Liver (tissue), 9 donors: Measurements from ENCODE around the gene GRK5. TPM values are rescaled to one million over a fixed set of nuclear protein-coding genes. Genes with fewer than 3 reads are reported as not detected.

ENCODE experiments used
- DNase-seq: peaks from one replicate; pipeline ENCODE4 v3.0.0-alpha.2; 2017; ENCODE audit warnings: low spot score
- H3K27ac ChIP-seq, 2 donors: one replicate each; pipeline ENCODE4 v1.7.0; 2013; ENCODE audit warnings: inconsistent platforms in 2 of 2, low read length in 2 of 2, control low read depth in 1 of 2, low read depth in 1 of 2, mild to moderate bottlenecking in 1 of 2
- H3K27me3 ChIP-seq, 4 donors: one replicate each; pipeline versions ENCODE4 v1.6.1 to v1.7.0; 2013; ENCODE audit warnings: low read length in 3 of 4, inconsistent platforms in 1 of 4, mild to moderate bottlenecking in 1 of 4, moderate library complexity in 1 of 4; ENCODE audit not compliant: control insufficient read depth in 4 of 4, insufficient read depth in 4 of 4
- H3K36me3 ChIP-seq, 4 donors: one replicate each; pipeline versions ENCODE4 v1.6.1 to v1.7.0; 2013; ENCODE audit warnings: low read length in 3 of 4, mild to moderate bottlenecking in 3 of 4, low read depth in 1 of 4, moderate library complexity in 1 of 4; ENCODE audit not compliant: control insufficient read depth in 4 of 4, insufficient read depth in 3 of 4
- H3K4me1 ChIP-seq, 4 donors: one replicate each; pipeline versions ENCODE4 v1.6.1 to v1.7.0; 2013; ENCODE audit warnings: low read length in 3 of 4, mild to moderate bottlenecking in 3 of 4, moderate library complexity in 1 of 4; ENCODE audit not compliant: control insufficient read depth in 4 of 4, insufficient read depth in 4 of 4
- H3K4me3 ChIP-seq, 3 donors: one replicate each; pipeline versions ENCODE4 v1.6.1 to v1.7.0; 2013; ENCODE audit warnings: low read length in 3 of 3, control low read depth in 1 of 3, low read depth in 1 of 3, mild to moderate bottlenecking in 1 of 3
- H3K9ac ChIP-seq, 2 donors: one replicate each; pipeline ENCODE4 v1.7.0; 2013; ENCODE audit warnings: low read length in 2 of 2, mild to moderate bottlenecking in 2 of 2, moderate library complexity in 2 of 2, control low read depth in 1 of 2, low read depth in 1 of 2
- H3K9me3 ChIP-seq, 4 donors: one replicate each; pipeline versions ENCODE4 v1.6.1 to v1.7.0; 2013; ENCODE audit warnings: low read length in 3 of 4; ENCODE audit not compliant: control insufficient read depth in 4 of 4
- EGR1 ChIP-seq, 2 donors: IDR thresholded peaks; 2 replicates each; pipeline ENCODE4 v1.6.1; 2016 to 2018; ENCODE audit warnings: antibody characterized with exemption in 2 of 2, low read depth in 2 of 2
- FOXA1 ChIP-seq: IDR thresholded peaks from 2 replicates; pipeline ENCODE4 v1.6.1; 2016; ENCODE audit warnings: antibody characterized with exemption
- FOXA2 ChIP-seq: IDR thresholded peaks from 2 replicates; pipeline ENCODE4 v1.6.1; 2016; ENCODE audit warnings: antibody characterized with exemption
- GABPA ChIP-seq, 2 donors: IDR thresholded peaks in 1 of 2; conservative IDR thresholded peaks in 1 of 2; 2 replicates each; pipeline ENCODE4 v1.6.1; 2016; ENCODE audit warnings: antibody characterized with exemption in 2 of 2, mild to moderate bottlenecking in 1 of 2, moderate library complexity in 1 of 2
- HNF4A ChIP-seq, 2 donors: conservative IDR thresholded peaks; 2 replicates each; pipeline ENCODE4 v1.6.1; 2016; ENCODE audit warnings: antibody characterized with exemption in 2 of 2, mild to moderate bottlenecking in 2 of 2
- HNF4G ChIP-seq: IDR thresholded peaks from 2 replicates; pipeline ENCODE4 v1.6.1; 2016; ENCODE audit warnings: antibody characterized with exemption
- JUND ChIP-seq, 2 donors: IDR thresholded peaks; 2 replicates each; pipeline ENCODE4 v1.6.1; 2016; ENCODE audit warnings: antibody characterized with exemption in 2 of 2
- NR2F2 ChIP-seq: IDR thresholded peaks from 2 replicates; pipeline ENCODE4 v1.6.1; 2016; ENCODE audit warnings: antibody characterized with exemption
- RAD21 ChIP-seq, 2 donors: IDR thresholded peaks; 2 replicates each; pipeline ENCODE4 v1.6.1; 2016; ENCODE audit warnings: antibody characterized with exemption in 2 of 2, mild to moderate bottlenecking in 2 of 2
- RXRA ChIP-seq, 2 donors: IDR thresholded peaks; 2 replicates each; pipeline ENCODE4 v1.6.1; 2017 to 2018; ENCODE audit warnings: antibody characterized with exemption in 2 of 2, mild to moderate bottlenecking in 1 of 2
- SP1 ChIP-seq: IDR thresholded peaks from 2 replicates; pipeline ENCODE4 v1.6.1; 2018; ENCODE audit warnings: antibody characterized with exemption, mild to moderate bottlenecking
- TAF1 ChIP-seq: conservative IDR thresholded peaks from 2 replicates; pipeline ENCODE4 v1.6.1; 2016; ENCODE audit warnings: antibody characterized with exemption, mild to moderate bottlenecking
- WGBS: extraction: QIAGEN DNeasy Blood & Tissue Kit; methylation state at CpG from one replicate; pipeline ENCODE4 v1.1.7; 2013; 5-methylcytosine and 5-hydroxymethylcytosine counted together
- polyA plus RNA-seq, 2 donors: library from polyadenylated mRNA; stranded (reverse) in 1 of 2; unstranded in 1 of 2; fragments of 200-250 nt in 1 of 2; fragments of >200 nt in 1 of 2; fragmentation: Nextera tagmentation in 1 of 2; extraction: Ambion mirVana in 1 of 2; gene quantifications; one replicate each; pipeline versions ENCODE4 v1.2.1 to v1.2.3, GENCODE V29; 2013 to 2015
- total RNA-seq, 2 donors: library from RNA; depleted of rRNA; stranded (reverse); fragments of >200 nt; gene quantifications; one replicate each; pipeline ENCODE4 v1.2.3, GENCODE V29; 2014
- TF ChIP-seq, protein P1 (sequence below): IDR thresholded peaks from 2 replicates; pipeline ENCODE4 v1.6.1; 2016; ENCODE audit warnings: antibody characterized with exemption
- TF ChIP-seq, protein P2 (sequence below): IDR thresholded peaks from 2 replicates; pipeline ENCODE4 v1.6.1; 2016; ENCODE audit warnings: antibody characterized with exemption, mild to moderate bottlenecking
- TF ChIP-seq, protein P3 (sequence below): fragments of 150-350 bp; IDR thresholded peaks from 2 replicates; pipeline ENCODE4 v1.5.1; 2017; ENCODE audit warnings: improper control_type of control experiment, low read depth, low read length; ENCODE audit not compliant: missing input control
- TF ChIP-seq, protein P4 (sequence below): IDR thresholded peaks from 2 replicates; pipeline ENCODE4 v1.6.1; 2016; ENCODE audit warnings: antibody characterized with exemption
- donor health status: healthy.
- donor health status: healthy.
- donor health status: healthy.
- donor health status: healthy.
- donor health status: healthy.

The GRK5 gene
- total and polyA plus RNA-seq, 4 donors, result 2.1 to 6.6 (median 5.1) TPM

DNA sequence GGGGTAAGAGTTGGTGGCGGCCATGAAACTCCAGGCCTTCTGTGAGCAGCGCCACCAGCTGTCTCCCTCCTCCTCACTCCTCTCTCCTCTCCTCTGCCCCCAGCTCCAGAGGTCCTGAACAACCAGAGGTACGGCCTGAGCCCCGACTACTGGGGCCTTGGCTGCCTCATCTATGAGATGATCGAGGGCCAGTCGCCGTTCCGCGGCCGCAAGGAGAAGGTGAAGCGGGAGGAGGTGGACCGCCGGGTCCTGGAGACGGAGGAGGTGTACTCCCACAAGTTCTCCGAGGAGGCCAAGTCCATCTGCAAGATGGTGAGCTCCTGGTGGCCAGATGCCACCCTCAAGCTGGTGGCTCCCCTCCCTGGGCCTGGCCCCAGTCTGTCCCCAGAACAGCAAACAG is 236.1 kb downstream of the GRK5 start:
- no peak overlapping the region for H3K27ac ChIP-seq

DNA sequence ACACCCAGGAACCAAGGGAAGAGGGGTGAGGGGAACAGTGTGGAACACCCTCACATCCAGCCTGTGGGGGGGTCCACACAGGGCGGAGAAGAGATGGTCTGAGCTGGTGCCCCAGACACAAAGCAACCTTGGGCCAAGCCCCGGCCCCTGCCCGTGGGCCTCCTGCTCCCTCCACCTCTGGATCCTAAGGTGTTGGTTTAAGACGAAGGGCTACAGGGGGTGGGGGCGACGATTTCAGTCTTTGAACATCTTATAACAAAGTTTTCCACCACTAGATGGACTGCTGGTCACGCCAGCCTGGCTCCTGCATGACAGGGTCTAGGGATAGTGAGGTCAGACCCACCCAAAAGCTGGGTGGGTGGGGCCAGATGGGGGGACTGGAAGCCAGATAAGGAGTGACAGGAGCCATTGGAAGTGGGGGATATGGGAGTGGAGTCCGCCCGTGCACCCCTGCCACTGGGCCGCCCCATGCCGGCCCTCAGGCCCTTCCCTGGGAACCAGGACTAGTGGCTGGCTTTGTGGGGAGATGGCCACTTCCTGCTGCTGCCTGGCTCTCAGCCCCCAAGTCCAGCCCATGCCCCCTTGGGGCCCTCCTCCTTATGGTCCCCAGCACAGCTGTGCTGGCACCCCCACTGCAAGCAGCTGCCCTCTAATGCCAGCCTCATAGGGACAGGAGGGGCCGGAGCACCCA is 236.7 kb downstream of the GRK5 start:
- H3K27ac ChIP-seq, result no peak overlapping the region
- 93% methylated on average over 12 of the region's 12 CpGs for WGBS
- H3K9me3 ChIP-seq, result no peaks in the 10 kb centered on the region
- H3K4me3 ChIP-seq, result no peak overlapping the region
- no peak overlapping the region for H3K9ac ChIP-seq
- H3K36me3 ChIP-seq, result no peaks in the 10 kb centered on the region
- no peak for DNase-seq
- no peaks in the 10 kb centered on the region for H3K4me1 ChIP-seq
- no peaks in the 10 kb centered on the region for H3K27me3 ChIP-seq
- TF ChIP-seq, protein P1, sequence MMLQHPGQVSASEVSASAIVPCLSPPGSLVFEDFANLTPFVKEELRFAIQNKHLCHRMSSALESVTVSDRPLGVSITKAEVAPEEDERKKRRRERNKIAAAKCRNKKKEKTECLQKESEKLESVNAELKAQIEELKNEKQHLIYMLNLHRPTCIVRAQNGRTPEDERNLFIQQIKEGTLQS, result no peak
- TF ChIP-seq, protein P2, sequence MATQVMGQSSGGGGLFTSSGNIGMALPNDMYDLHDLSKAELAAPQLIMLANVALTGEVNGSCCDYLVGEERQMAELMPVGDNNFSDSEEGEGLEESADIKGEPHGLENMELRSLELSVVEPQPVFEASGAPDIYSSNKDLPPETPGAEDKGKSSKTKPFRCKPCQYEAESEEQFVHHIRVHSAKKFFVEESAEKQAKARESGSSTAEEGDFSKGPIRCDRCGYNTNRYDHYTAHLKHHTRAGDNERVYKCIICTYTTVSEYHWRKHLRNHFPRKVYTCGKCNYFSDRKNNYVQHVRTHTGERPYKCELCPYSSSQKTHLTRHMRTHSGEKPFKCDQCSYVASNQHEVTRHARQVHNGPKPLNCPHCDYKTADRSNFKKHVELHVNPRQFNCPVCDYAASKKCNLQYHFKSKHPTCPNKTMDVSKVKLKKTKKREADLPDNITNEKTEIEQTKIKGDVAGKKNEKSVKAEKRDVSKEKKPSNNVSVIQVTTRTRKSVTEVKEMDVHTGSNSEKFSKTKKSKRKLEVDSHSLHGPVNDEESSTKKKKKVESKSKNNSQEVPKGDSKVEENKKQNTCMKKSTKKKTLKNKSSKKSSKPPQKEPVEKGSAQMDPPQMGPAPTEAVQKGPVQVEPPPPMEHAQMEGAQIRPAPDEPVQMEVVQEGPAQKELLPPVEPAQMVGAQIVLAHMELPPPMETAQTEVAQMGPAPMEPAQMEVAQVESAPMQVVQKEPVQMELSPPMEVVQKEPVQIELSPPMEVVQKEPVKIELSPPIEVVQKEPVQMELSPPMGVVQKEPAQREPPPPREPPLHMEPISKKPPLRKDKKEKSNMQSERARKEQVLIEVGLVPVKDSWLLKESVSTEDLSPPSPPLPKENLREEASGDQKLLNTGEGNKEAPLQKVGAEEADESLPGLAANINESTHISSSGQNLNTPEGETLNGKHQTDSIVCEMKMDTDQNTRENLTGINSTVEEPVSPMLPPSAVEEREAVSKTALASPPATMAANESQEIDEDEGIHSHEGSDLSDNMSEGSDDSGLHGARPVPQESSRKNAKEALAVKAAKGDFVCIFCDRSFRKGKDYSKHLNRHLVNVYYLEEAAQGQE, result no peak
- no peak for TF ChIP-seq NR2F2
- no peak for TF ChIP-seq HNF4A (conservative IDR thresholded peaks at IDR 0.05)
- TF ChIP-seq GABPA (IDR thresholded peaks at IDR 0.05 in 1 of 2, conservative IDR thresholded peaks at IDR 0.05 in 1 of 2), result no peak
- no peak for TF ChIP-seq RXRA (IDR thresholded peaks at IDR 0.05)
- TF ChIP-seq TAF1, result no peak
- TF ChIP-seq RAD21 (IDR thresholded peaks at IDR 0.05), result no peak
- TF ChIP-seq FOXA2, result no peak
- TF ChIP-seq, protein P3, sequence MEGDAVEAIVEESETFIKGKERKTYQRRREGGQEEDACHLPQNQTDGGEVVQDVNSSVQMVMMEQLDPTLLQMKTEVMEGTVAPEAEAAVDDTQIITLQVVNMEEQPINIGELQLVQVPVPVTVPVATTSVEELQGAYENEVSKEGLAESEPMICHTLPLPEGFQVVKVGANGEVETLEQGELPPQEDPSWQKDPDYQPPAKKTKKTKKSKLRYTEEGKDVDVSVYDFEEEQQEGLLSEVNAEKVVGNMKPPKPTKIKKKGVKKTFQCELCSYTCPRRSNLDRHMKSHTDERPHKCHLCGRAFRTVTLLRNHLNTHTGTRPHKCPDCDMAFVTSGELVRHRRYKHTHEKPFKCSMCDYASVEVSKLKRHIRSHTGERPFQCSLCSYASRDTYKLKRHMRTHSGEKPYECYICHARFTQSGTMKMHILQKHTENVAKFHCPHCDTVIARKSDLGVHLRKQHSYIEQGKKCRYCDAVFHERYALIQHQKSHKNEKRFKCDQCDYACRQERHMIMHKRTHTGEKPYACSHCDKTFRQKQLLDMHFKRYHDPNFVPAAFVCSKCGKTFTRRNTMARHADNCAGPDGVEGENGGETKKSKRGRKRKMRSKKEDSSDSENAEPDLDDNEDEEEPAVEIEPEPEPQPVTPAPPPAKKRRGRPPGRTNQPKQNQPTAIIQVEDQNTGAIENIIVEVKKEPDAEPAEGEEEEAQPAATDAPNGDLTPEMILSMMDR, result no peak

More for the DNA sequence above, 236.1 kb downstream of the GRK5 start:
- WGBS, result 97% methylated on average over 15 of the region's 15 CpGs
- Histone ChIP-seq H3K36me3 (no peaks in the 10 kb centered on the region), H3K4me1 (no peaks in the 10 kb centered on the region), H3K27me3 (no peaks in the 10 kb centered on the region), H3K9ac (no peak overlapping the region), H3K4me3 (no peak overlapping the region), H3K9me3 (no peaks in the 10 kb centered on the region)
- TF ChIP-seq JUND (IDR thresholded peaks at IDR 0.05) (no peak), GABPA (IDR thresholded peaks at IDR 0.05 in 1 of 2, conservative IDR thresholded peaks at IDR 0.05 in 1 of 2) (no peak), TAF1 (no peak), HNF4A (conservative IDR thresholded peaks at IDR 0.05) (no peak), FOXA1 (no peak), HNF4G (no peak), EGR1 (IDR thresholded peaks at IDR 0.05; ENCODE audit: low read depth in 2 of 2) (no peak), RAD21 (IDR thresholded peaks at IDR 0.05) (no peak), SP1 (no peak)
- TF ChIP-seq, protein P2, result no peak
- TF ChIP-seq, protein P1, result no peak
- TF ChIP-seq, protein P3, result no peak
- TF ChIP-seq, protein P4, sequence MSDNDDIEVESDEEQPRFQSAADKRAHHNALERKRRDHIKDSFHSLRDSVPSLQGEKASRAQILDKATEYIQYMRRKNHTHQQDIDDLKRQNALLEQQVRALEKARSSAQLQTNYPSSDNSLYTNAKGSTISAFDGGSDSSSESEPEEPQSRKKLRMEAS, result no peak
- DNase-seq, result no peak
